Testis (tissue), 2 donors: ENCODE measurements around the gene LUZP1.

Experiments
- POLR2A ChIP-seq: fragments of 450-650 bp; IDR thresholded peaks from one replicate; pipeline ENCODE4 v1.6.1; 2017; ENCODE audit warnings: antibody characterized with exemption, mild to moderate bottlenecking, moderate library complexity
- TF ChIP-seq, protein P1 (sequence below), 3 experiments: fragments of 450-650 bp in 2 of 3; fragments of 200-600 bp in 1 of 3; sonication (generic) in 1 of 3; IDR thresholded peaks; one replicate each; pipeline ENCODE4 v1.5.1; 2016 to 2019; ENCODE audit warnings: antibody characterized with exemption in 3 of 3, mild to moderate bottlenecking in 2 of 3, moderate library complexity in 1 of 3

GRCh38 chr1:23208527-23208926, 39.9 kb upstream of the LUZP1 start:
- TF ChIP-seq, protein P1, sequence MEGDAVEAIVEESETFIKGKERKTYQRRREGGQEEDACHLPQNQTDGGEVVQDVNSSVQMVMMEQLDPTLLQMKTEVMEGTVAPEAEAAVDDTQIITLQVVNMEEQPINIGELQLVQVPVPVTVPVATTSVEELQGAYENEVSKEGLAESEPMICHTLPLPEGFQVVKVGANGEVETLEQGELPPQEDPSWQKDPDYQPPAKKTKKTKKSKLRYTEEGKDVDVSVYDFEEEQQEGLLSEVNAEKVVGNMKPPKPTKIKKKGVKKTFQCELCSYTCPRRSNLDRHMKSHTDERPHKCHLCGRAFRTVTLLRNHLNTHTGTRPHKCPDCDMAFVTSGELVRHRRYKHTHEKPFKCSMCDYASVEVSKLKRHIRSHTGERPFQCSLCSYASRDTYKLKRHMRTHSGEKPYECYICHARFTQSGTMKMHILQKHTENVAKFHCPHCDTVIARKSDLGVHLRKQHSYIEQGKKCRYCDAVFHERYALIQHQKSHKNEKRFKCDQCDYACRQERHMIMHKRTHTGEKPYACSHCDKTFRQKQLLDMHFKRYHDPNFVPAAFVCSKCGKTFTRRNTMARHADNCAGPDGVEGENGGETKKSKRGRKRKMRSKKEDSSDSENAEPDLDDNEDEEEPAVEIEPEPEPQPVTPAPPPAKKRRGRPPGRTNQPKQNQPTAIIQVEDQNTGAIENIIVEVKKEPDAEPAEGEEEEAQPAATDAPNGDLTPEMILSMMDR (IDR thresholded peaks at IDR 0.05), result no peak
- TF ChIP-seq POLR2A, result no peak
